ENCODE results near the gene PDCD4.

- TF ChIP-seq CTCF (conservative IDR thresholded peaks at IDR 0.05; ENCODE audit: low read length) (no peak), EZH2phosphoT487 (IDR thresholded peaks at IDR 0.05; ENCODE audit: borderline replicate concordance, low read depth, low read length) (no peak)
Measured at GRCh38 chr10:110870823-110871297, 868 bp upstream of the PDCD4 start.
